NCI-H69 (cell line): Measurements from ENCODE around the gene CALML6.

ENCODE experiments used
- DNase-seq: peaks from one replicate; lab custom pipeline; 2025; lab: John Stamatoyannopoulos, UW

Gene CALML6

DNA sequence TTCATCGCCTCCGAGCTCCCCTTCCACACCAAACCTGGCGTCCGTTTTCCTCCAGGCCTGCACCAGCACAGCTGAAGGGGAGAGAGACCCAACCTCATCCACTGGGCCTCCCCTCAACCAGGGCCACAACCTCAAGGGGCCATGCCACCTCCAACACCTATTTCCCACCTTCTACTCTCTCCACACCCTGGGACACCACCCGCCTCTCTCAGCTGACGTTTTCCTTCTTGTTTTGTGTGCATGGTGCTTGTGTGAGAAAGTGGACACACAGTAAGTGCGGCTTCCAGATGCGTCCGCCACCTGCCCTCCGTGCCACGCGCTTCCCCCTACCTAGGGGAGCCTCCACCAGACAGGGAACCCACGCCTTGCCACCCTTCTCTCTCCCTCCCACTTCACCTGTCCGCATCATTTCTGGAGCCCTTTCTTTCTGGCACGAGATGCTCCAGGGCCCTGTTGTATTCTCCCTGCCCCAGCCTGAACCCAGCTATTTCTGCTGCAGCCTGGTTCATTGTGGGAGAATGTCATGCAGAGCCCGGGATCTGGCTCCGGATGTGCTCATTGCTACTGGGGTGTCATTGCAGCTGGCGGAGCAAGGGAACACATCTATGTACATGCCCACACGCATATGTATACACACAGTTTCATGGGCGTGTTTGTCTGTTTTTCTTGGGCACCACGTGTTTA is 22.8 kb upstream of the CALML6 start:
- DNase-seq = no peak

GRCh38 chr1:1892763-1893120 is 22.3 kb upstream of the CALML6 start:
- DNase-seq = no peak

- DNase-seq = no peak
Measured at GRCh38 chr1:1893291-1893985, 21.6 kb upstream of the CALML6 start.

DNA sequence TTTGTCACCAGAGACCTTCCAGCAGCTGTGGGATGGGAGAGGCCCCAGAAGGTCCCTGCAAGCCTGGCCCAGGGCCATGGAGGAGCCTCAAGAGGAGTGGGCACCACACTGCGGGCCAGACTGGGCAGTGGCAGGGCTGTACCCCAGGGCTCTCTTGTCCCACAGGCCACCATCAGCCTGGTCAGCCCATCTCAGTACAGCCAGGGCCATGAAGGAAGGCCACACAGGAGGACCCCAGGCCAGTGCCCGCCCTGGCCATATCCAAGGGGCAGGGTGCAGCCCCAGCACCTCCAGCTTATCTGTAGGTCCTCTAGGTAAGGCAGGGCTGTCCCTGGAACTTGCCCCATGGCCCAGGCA is 21.1 kb upstream of the CALML6 start:
- no peak for DNase-seq

- DNase-seq = peak; percentile 27
Measured at GRCh38 chr1:1894354-1895059, 20.6 kb upstream of the CALML6 start.

- peak; percentile 27 for DNase-seq
Measured at GRCh38 chr1:1895060-1895418, 20.0 kb upstream of the CALML6 start.

DNA sequence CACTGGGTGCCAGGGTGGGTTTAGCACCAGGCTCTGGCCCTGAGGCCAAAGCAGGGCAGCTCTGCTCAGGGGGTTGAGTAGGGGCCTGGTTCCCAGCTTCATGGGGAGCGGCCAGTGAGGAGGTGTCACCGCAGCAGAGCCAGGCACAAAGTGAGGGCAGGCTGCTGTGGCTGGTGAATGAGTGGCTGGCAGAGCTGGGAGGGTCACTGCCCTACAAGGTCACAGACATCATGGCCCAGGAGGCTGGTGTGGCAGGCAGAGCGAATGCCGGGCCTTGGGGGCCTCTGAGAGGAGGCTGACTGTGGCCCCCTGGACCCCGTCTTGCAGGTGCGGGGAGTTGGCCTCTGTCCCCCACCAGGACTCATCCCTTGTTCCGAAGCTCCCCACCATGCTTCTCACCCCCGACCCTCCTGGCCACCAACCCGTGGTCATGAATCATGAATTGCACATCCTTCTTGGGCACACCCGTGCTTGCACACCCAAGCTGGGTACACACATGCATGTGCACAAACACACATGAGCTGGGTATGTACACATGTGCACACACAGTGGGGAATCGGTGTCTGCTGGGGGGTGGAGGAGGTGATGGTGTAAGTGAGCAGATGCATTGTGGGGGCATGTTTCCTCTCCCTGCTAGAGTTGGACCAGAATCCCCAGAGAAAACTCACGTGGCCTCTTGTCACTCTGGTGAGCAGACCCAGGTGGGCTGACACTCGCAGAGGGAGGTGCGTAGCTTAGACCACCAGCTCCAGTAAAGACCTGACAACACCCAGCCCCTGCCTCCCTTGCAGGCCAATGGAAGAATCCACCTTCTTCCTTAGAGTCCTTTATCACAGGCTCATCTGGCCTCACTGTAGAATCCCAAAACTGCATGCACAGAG is 19.4 kb upstream of the CALML6 start:
- DNase-seq = no peak

DNA sequence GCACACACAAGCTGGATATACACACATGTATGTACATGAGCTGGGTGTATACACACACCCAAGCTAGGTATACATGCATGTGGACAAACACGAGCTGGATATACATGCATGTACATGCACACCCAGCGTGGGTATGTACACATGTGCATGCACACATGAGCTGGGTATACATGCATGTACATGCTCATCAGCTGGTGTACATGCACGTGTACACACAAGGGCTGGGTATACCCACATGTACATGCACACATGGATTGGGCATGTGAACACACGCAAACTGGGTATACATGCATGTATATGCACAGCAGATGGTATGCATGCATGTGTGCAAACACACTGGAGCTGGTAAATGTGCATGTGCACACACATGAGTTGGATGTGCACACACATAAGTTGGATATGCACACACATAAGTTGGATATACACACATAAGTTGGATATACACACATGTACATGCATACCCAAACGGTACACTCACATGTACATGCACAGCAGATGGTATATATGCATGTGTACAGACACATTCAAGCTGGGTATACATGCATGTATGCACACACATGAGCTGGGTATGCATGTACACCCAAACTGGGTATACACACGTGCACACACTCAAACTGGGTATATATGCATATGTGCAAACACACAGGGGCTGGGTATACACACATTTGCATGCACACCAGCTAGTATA is 16.7 kb upstream of the CALML6 start:
- no peak for DNase-seq

DNA sequence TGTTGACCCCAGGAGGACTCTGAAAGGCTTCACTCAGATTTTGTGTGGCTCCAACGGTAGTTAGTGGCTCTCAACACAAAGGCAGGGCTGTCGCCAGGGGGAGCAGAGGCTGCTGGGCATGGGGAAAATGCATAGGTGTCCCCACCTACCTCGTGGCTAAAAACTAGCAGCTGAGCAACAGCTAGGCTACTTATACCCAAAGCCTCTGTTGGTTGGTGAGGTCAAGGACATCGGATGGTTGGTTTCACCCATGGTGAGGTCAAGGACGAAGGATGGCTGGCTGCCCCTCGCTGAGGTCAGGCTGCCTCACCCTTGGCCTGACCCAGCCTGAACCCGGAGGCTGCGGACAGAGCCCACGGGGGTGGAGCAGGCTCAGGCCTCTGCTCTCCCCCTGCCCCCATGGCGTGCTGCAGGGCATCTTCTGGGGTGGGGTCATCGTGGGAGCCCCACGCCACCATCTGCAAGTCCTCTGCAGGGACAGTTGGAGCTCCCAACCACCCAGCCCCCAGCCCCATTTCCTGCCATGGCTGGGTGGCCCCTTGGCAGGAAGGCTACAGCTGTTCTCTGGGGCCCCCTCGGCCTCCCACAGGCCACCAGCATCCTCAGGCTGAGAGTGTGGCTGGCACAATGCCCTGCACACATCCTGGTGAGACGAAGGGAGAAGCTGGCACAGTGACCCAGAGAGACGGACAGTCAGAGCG is 15.6 kb upstream of the CALML6 start:
- no peak for DNase-seq

DNA sequence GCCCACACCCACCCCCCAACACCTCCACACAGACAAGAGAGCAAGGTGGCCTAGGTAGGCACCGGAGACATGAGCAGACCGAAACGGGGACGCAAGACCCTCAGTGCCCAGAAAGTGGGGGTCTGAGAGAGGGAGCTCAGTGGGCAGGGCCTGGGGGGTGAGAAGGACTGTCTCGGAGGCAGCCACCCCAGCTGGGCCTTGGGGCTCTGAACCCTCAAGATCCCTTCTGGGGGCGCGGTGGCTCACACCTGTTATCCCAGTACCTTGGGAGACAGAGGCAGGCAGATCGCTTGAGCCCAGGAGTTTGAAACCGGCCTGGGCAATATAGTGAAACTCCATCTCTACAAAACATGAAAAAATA is 15.1 kb upstream of the CALML6 start:
- DNase-seq = no peak

DNA sequence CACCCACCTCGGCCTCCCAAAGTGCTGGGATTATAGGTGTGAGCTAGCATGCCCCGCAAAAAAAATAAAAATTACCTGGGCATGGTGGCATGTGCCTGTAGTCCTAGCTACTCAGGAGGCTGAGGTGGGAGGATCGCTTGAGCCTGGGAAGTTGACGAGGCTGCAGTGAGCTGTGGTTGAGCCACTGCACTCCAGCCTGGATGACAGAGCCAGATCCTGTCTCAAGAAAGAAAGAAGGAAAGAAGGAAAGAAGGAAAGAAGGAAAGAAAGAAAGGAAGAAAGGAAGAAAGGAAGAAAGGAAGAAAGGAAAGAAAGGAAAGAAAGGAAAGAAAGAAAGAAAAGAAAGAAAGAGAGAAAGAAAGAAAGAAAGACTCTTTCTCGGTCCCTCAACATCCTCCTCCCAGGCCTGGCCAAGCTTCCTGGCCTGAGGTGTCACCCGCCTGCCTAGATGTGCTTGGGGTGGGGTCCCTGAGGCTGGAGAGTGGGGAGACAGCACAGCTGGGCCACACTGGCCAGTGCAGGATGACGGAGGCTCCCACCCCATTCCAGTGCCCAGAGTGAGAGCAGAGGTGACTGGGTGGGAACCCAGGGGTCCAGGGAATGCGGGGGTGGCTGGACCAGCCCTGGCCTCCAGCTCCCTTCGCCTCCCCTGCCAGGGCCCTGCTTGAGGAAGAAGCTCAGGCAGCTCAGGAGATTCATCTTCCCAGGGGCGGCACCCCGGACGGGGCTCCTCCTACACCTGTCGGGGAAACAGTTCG is 14.0 kb upstream of the CALML6 start:
- DNase-seq = no peak

- no peak for DNase-seq
Measured at GRCh38 chr1:1901641-1902294, 13.3 kb upstream of the CALML6 start.

DNA sequence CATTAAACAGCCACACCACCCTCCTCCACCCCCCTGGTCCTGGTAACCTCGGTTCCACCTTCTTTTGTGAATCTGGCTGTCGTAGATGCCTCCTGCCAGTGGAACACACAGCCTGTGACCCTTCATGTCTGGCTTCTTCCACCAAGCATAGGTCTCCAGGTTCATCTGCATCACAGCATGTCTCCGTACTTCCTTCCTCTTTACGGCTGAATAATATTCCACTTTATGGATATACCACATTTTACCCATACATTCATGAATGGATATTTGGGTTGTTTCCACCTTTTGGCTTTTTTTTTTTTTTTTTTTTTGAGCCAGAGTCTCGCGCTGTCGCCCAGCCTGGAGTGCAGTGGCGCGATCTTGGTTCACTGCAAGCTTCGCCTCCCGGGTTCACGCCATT is 11.8 kb upstream of the CALML6 start:
- no peak for DNase-seq

- peak; percentile 37 for DNase-seq
Measured at GRCh38 chr1:1906185-1907097, 8.6 kb upstream of the CALML6 start.

DNA sequence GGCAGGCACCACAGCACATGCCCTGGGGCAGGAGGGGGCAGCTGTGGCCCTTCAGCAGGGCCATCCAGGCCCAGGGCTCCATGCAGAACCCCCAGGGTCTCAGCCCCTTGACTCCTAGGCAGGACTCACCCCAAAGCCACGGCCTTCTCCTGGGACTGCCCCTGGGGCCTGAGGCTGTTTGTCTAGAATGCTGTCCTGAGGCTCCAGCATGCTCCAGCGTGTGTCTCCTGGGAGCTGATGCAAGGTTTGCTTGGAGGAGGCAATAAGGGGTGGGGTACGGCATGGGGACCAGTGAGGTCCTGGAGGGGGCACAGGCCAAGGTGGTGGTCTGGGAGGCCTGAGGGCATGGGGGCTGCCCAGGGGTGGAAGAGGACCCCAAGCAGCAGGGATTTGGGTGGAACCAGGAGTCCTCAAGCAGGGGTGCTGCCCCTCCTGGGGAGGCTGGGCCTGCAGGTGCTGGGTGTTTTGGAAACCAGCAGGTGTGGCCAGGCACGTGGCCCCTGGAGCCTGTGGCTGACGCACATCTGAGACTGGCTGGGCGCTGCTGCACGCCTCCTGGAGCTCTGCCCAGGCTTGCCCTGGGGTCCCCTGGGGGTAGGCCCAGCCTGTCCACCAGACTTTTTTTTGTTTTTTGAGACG is 7.8 kb upstream of the CALML6 start:
- DNase-seq = peak; percentile 76

- DNase-seq = no peak
Measured at GRCh38 chr1:1908506-1908791, 6.6 kb upstream of the CALML6 start.

DNA sequence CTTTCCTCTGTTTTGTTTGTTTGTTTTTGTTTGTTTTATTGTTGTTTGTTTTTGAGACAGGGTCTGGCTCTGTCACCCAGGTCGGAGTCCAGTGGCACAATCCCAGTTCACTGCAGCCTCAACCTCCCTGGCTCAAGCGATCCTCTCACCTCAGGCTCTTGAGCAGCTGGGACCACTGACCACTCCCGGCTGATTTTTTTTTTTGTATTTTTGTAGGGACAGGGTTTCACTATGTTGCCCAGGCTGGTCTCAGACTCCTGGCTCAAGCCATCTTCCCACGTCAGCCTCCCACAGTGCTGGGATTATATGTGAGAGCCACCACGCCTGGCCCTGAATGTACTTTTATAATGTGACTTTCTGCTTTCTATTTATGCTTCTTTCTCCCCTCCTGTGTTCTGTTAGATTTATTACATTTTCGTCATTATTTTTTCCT is 5.0 kb upstream of the CALML6 start:
- DNase-seq = no peak

DNA sequence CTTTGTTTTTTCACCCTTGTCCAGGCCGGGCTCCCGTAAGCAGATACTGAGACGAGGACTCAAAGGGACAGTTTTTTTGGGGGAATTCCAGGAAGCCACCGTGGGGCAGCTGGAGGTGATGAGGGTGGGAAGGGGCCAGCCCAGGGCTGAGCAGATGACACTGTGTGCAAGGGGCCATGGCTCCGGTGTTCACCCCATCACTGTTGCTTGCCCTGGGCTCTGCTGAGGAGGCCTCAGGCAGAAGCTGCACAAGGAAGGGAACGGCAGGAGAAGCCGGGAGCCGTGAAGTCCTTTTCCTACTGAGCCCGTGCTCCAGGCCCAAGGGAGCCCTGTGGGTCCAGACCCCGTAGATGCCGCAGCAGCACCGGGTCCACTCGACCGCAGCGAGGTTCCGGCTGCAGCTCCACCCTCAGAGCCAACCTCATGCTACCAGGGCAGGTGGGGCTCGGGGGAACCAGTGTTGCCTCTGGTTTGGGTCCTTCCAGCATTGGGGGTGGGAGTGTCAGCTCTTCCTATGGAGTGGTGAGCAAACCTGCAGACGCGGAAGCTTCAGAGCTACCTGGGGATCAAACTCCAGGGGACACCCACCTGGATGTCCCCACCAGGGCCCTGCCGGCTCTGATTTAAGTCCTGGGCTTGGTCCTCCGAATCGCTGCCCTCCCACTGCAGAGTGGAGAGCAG is 4.3 kb upstream of the CALML6 start:
- DNase-seq = no peak
